CD4-positive, alpha-beta T cell treated with Interleukin-1 beta for 1 hour (primary cell): ENCODE measurements around the gene PIGX.

Experiments used
- DNase-seq, 2 donors: peaks; one replicate each; pipeline ENCODE4 v3.0.0-alpha.2; 2020 to 2022

The PIGX gene

DNA sequence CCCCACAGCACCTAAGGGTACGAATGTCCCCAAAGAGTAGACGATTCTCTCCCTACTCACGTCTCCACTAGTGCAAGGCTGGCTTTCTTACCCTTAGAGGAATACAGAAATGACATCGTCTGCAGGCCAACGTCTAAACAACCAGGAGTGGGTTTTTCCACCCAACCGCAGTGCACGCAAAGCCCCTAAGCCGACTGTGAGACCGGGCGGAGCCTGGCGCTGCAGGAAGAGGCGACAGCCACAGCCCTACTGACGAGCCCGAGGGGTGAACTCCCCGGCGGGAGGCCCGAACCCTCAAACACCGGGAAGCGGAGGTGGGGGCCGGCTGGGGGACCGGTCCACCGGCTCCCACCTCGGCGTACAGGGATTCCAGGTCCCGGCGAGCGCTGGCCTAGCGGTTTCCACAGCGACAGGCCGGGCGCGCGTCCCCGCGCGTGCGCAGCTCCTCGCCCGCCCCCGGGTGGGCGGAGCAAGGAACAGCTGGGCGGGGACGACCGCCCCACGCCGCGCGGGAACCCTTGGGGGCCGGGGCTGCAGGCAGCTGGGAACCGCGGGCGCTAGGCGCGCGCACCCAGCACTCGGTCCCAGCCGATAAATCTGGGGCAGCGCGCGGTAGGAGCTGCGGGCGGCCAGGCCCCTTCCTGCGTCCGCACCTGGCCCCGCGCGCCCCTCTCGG lies at the start of gene PIGX, which contains the start of gene CEP19:
Gene PIGX, plus strand, starts transcription at position 540 of the 676 bp plus-strand sequence.
Gene CEP19, minus strand, starts transcription at position 413 of the 676 bp plus-strand sequence. CDS start 3,593 bp downstream, outside the sequence.
- peak; percentile 94 to 95 for DNase-seq

DNA sequence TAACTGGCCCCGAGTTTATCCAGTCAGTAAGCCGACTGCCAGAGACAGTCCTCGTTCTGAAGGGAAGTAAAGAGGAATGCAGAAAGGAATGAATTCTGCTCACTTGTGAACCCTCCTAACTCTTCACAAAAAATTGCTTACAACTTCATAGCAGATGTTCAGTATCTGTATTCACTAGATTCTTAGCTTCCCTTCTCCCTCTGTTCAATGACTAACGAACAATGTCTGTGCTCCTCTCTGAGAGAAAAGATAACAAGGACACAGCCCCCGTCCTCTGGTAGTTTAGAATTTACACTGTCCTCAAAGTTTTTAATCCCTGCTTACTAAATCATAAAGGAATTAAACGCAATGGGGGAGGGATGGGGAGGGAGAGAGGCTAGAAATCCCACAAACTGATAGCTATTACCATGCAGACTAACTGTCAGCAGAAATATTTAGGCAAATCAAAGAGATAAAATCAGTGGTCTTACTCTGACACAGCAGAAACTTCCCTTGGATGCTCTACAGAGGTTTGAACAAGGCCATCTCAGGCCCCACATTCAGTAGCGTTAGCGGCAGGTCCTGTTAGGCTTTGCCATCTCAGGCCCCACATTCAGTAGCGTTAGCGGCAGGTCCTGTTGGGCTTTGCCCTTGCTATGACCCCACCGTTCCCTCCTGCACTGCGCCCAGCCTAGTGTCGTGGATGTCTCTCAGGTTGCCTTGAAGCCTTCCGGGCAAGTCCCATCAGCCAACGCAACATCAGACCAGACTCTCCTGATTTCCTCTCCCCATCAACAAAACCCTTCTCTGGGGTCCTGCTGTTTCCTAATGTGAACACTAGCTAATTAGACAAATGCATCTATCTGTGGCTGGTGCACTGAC lies 49.2 kb upstream of the PIGX start:
- DNase-seq, result no peak

DNA sequence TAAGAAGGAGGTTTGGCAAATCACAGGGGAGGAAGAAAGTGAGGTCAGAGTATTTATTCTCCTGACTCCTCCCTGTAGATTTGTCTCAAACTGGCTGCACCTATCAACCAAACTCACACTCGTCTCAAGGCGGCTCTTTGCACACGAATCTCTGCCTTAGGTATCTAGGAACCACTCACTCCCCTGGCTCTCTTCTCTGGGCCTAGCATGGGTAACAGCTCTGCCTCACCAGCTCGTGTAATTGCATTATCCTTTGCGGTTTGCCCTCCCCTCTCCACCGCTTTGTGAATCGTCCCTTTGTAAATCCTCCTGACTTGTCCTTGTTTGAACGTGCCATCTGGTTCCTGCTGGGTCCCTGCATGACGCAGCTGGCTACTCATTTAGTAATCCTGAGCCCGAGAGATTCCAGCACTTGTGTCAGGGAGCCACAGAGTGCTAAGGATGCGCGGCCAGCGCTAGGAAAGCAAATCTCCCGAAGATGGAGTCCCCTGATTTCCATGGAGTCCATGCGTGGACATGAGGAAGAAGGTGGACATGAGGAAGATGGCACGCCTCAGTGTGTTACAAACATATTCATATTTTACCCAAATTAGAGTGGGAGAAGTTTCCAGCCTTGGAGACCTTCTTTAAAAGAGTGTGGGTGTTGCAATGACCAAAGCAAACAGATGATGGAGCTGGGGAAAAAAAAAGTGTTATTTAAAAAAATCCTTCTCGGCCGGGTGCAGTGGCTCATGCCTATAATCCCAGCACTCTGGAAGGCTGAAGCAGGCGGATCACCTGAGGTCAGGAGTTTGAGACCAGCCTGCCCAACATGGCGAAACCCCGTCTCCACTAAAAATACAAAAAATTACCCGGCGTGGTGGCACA lies 45.9 kb upstream of the PIGX start:
- no peak for DNase-seq

- DNase-seq, result no peak
These were observed 44.9 kb upstream of the PIGX start for GRCh38 chr3:196667056-196667825.

- DNase-seq, result no peak
These were observed 41.8 kb upstream of the PIGX start for GRCh38 chr3:196670339-196670738.

- no peak for DNase-seq
These were observed 38.5 kb upstream of the PIGX start for GRCh38 chr3:196673632-196674031.

GRCh38 chr3:196677353-196677752 lies 34.8 kb upstream of the PIGX start:
- no peak for DNase-seq

- DNase-seq, result no peak
These were observed 34.2 kb upstream of the PIGX start for GRCh38 chr3:196677931-196678330.

DNA sequence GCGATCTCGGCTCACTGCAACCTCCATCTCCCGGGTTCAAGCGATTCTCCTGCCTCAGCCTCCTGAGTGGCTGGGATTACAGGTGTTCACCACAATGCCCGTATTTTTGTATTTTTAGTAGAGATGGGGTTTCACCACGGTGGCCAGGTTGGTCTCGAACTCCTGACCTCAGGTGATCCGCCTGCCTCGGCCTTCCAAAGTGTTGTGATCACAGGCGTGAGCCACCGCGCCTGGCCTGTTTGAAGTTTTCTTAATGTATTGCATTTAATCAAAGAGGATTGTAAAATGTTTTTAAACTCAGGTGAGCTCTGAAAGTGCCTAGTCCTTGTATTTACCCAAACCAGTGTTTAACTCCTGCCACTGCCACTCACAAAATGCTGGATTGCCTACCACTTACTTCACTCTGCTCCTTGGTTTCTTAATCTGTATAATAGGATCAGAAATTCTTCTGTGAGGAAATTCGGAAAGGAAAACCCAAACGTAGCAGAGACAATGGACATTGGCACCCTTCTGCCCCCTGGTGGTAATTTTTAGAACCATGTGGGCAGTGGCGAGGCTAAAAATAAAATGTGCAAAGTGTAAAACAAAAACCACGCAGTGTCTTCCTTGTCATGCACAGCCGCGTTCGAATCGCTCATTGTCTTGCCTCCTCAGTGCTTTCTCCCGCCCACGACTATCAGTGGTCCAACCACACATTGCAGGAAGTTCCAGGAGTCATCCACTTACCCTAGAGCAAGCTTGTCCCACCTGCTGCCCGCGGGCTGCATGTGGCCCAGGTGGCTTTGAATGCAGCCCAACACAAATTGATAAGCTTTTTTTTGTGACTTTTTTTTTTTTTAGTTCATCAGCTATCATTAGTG lies 27.4 kb upstream of the PIGX start:
- peak; percentile 66 to 75 for DNase-seq

DNA sequence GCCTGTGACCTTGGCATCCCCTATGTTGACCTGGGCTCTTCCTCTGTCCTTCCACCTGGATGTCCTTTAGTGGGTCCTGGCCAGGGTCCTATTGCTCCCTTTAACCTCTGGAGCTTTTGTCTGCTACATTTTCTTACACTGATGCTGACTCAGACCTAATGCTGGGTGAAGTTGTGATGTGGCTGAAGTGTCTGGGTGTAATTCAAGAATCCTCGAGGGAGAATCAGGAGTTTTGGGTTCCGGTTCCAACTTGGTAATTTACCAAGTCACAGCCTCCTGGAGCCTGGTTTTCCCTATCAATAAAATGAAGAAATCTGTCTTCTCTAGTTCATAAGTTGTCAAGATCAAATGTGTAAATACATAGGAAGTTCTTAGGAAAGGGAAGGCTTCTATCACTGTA lies 25.7 kb upstream of the PIGX start:
- DNase-seq, result no peak

DNA sequence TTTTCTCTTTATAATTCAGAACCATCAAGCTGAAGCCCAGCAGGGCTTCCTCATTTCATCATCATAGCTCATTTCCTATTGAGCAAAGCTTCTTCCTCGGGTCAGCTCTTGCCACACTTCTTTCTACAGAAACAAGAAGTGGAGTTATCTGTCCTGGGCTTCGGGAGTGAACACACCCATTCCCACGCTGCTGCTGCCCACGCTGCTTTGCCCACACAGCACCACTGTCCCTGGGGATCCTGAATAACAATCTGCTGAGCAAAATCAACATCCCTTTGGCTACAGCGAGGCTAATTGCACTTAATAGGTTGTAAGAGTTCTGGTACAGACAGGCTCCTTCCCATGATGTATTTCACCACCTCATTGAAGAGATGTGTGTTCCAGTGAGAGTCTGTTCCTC lies 23.8 kb upstream of the PIGX start:
- DNase-seq, result peak in 1 of 2 donors; percentile 53

- no peak for DNase-seq
These were observed 22.1 kb upstream of the PIGX start for GRCh38 chr3:196689941-196690660.

DNA sequence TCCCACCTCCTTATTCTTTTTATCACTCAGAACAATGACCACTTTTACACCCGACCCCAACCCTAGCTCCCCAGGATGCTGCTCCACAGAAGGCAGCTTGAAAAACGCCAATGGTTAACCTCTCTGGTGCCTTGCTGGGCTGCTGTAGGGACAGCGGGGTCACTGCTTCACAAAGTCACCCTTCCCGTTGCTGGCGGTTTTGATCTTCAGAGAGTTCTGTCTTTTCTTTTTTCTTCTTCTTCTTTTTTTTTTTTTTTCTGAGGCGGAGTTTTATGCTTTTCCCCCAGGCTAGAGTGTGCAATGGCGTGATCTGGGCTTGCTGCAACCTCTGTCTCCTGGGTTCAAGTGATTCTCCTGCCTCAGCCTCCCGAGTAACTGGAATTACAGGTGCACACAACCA lies 20.8 kb upstream of the PIGX start:
- DNase-seq, result no peak

DNA sequence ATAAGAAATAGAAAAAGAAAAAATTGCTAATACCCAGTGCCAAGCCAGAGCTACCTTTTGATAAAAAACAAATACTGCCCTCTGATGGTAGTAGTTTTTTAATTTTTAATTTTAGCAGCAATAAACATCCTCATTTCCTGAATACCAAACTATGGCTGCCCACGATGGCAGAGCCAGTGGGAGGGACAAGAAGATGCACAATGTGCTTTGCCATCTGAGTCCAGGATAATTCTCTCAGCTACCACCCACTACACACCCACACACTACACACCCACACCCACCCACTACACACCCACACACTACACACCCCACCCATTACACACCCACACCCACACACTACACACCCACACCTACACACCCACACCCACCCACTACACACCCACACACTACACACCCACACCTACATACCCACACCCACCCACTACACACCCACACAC lies 18.0 kb upstream of the PIGX start:
- DNase-seq, result peak; percentile 46 to 60

GRCh38 chr3:196694941-196695848 lies 17.0 kb upstream of the PIGX start:
- DNase-seq, result peak; percentile 29 to 33

DNA sequence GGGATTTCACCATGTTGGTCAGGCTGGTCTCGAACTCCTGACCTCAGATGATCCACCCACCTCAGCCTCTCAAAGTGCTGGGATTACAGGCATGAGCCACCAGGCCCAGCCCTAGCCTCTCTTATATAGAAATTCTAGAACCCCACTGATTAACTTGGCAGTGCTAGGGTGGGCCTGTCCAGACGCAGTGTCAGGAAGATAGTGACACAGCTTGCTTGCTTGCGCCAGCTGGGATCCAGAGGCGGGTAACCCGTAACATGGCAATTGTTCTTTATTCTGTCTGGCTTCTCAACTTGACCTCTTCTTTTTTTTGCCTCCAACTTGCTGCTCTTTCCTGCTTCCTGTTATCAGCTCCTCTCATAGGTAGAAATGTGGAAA lies 16.3 kb upstream of the PIGX start:
- DNase-seq, result no peak

DNA sequence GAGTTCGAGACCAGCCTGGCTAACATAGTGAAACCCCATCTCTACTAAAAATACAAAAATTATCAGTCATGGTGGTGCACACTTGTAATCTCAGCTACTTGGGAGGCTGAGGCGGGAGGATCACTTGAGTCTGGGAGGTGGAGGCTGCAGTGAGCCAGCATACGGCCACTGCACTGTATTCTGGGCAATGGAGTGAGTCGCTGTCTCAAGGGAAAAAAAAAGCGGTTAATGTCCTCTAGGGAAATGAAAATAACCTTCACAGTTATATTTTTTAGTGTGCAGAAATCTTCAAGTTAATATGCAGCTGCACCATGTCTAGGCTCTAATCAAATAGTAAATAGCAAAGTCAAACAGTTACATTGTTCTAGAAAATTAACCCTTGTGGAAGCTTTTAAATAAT lies 14.9 kb upstream of the PIGX start:
- DNase-seq, result no peak

GRCh38 chr3:196699749-196700148 lies 12.4 kb upstream of the PIGX start:
- no peak for DNase-seq

GRCh38 chr3:196700801-196701200 lies 11.4 kb upstream of the PIGX start:
- no peak for DNase-seq

- DNase-seq, result no peak
These were observed 5.8 kb upstream of the PIGX start for GRCh38 chr3:196706327-196706726.
